OCI-LY1 (cell line): Measurements from ENCODE around the gene CWH43.

Experiments used
- H2AFZ ChIP-seq: fragments of 200-600 bp; sonication (generic), shearing (Covaris generic); 2 replicates; pipeline ENCODE4 v1.6.0; 2014; ENCODE audit warnings: antibody characterized with exemption, mild to moderate bottlenecking, low read length
- H3F3A ChIP-seq: fragments of 200-600 bp; sonication (generic), shearing (Covaris generic); 2 replicates; pipeline ENCODE4 v1.6.0; 2014; ENCODE audit warnings: mild to moderate bottlenecking, antibody characterized with exemption, low read length, moderate library complexity; ENCODE audit not compliant: insufficient read depth
- H3K27ac ChIP-seq: fragments of 200-600 bp; sonication (generic); 2 replicates; pipeline ENCODE4 v1.5.1; 2014; ENCODE audit warnings: low read length, mixed run types, mild to moderate bottlenecking, low read depth; ENCODE audit not compliant: poor library complexity, severe bottlenecking
- H3K27me3 ChIP-seq: fragments of 200-600 bp; sonication (generic); 2 replicates; pipeline ENCODE4 v1.6.0; 2014; ENCODE audit warnings: antibody characterized with exemption, mild to moderate bottlenecking, low read length, moderate library complexity; ENCODE audit not compliant: insufficient read depth
- H3K36me3 ChIP-seq: fragments of 200-600 bp; sonication (generic); 2 replicates; pipeline ENCODE4 v1.6.1; 2014; ENCODE audit warnings: mild to moderate bottlenecking, antibody characterized with exemption, low read length, moderate library complexity, mixed read lengths; ENCODE audit not compliant: insufficient read depth
- H3K4me1 ChIP-seq: fragments of 200-600 bp; sonication (generic); 2 replicates; pipeline ENCODE4 v1.5.1; 2014; ENCODE audit warnings: mild to moderate bottlenecking, low read length, moderate library complexity; ENCODE audit not compliant: insufficient read depth, severe bottlenecking
- H3K4me2 ChIP-seq: fragments of 200-600 bp; sonication (generic), shearing (Covaris generic); 2 replicates; pipeline ENCODE4 v1.6.1; 2014; ENCODE audit warnings: low read length
- H3K4me3 ChIP-seq: fragments of 200-600 bp; sonication (generic); 2 replicates; pipeline ENCODE4 v1.5.1; 2014; ENCODE audit warnings: low read length, low read depth, mild to moderate bottlenecking, mixed read lengths; ENCODE audit not compliant: poor library complexity, severe bottlenecking
- H3K79me2 ChIP-seq: fragments of 200-600 bp; shearing (Covaris generic); 2 replicates; pipeline ENCODE4 v1.6.1; 2016; ENCODE audit warnings: mixed run types, low read length, mixed read lengths; ENCODE audit not compliant: insufficient read depth
- H3K9ac ChIP-seq: fragments of 200-600 bp; sonication (generic), shearing (Covaris generic); 2 replicates; pipeline ENCODE4 v1.6.1; 2014; ENCODE audit warnings: mild to moderate bottlenecking, low read length, mixed read lengths
- H3K9me2 ChIP-seq: fragments of 200-600 bp; sonication (generic), shearing (Covaris generic); 2 replicates; pipeline ENCODE4 v1.6.1; 2014; ENCODE audit warnings: low read depth, mild to moderate bottlenecking, low read length, mixed read lengths
- H3K9me3 ChIP-seq: fragments of 200-600 bp; shearing (Covaris generic); 2 replicates; pipeline ENCODE4 v1.6.1; 2014; ENCODE audit warnings: low read length, mixed read lengths
- H4K20me1 ChIP-seq: fragments of 200-600 bp; sonication (generic), shearing (Covaris generic); 2 replicates; pipeline ENCODE4 v1.6.0; 2016; ENCODE audit warnings: mild to moderate bottlenecking, low read length; ENCODE audit not compliant: insufficient read depth
- EZH2 ChIP-seq: fragments of 200-600 bp; sonication (generic), shearing (Covaris generic); IDR thresholded peaks from 2 replicates; pipeline ENCODE4 v1.8.0; 2017; ENCODE audit warnings: borderline replicate concordance, mixed run types, mild to moderate bottlenecking, antibody characterized with exemption, low read length, moderate library complexity, mixed read lengths
- TF ChIP-seq, protein P1 (sequence below): fragments of 200-600 bp; sonication (generic), shearing (Covaris generic); IDR thresholded peaks from 2 replicates; pipeline ENCODE4 v1.5.1; 2017; ENCODE audit warnings: mild to moderate bottlenecking, antibody characterized with exemption, low read length, moderate library complexity, mixed read lengths

The CWH43 gene

GRCh38 chr4:49002931-49003330 lies 16.9 kb downstream of the CWH43 start:
- H2AFZ ChIP-seq: no peak overlapping the region
- H3K4me1 ChIP-seq: no peaks in the 10 kb centered on the region
- H4K20me1 ChIP-seq: no peaks in the 10 kb centered on the region
- H3K4me2 ChIP-seq: no peak overlapping the region
- no peaks in the 10 kb centered on the region for H3F3A ChIP-seq
- no peaks in the 10 kb centered on the region for H3K79me2 ChIP-seq
- H3K9me3 ChIP-seq: no peaks in the 10 kb centered on the region
- H3K27ac ChIP-seq: no peak overlapping the region
- no peaks in the 10 kb centered on the region for H3K27me3 ChIP-seq
- TF ChIP-seq, protein P1, sequence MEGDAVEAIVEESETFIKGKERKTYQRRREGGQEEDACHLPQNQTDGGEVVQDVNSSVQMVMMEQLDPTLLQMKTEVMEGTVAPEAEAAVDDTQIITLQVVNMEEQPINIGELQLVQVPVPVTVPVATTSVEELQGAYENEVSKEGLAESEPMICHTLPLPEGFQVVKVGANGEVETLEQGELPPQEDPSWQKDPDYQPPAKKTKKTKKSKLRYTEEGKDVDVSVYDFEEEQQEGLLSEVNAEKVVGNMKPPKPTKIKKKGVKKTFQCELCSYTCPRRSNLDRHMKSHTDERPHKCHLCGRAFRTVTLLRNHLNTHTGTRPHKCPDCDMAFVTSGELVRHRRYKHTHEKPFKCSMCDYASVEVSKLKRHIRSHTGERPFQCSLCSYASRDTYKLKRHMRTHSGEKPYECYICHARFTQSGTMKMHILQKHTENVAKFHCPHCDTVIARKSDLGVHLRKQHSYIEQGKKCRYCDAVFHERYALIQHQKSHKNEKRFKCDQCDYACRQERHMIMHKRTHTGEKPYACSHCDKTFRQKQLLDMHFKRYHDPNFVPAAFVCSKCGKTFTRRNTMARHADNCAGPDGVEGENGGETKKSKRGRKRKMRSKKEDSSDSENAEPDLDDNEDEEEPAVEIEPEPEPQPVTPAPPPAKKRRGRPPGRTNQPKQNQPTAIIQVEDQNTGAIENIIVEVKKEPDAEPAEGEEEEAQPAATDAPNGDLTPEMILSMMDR: no peak
- TF ChIP-seq EZH2: no peak
- no peak overlapping the region for H3K9ac ChIP-seq
- H3K36me3 ChIP-seq: no peaks in the 10 kb centered on the region
- no peak overlapping the region for H3K4me3 ChIP-seq
- no peaks in the 10 kb centered on the region; the same call in 1 of the 2 replicates for H3K9me2 ChIP-seq

DNA sequence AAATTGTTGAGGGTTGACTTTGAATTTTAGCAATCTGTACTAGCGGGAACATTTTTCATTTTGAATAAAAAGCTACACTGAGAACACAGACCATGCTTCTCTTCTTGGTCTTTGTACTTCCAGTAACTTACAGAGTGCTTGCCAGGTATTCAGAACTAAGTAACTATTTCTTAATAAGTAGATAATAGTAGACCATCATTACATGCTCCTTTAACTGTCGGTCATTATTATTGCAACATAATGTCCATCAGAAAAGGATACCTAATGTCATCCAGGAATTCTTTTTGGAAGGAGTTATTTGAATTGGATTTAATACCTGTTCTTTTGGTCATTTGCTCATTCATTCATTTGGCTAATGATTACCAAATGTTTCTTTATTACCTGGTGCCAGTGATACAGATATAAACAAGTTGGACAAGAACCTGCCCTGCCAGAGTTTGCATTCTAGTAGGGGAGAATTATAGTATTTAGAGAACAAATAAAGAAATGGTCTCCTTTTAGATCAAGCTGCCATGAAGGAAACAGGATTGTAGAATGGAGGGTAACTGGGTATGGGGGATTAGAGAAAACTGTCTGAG lies 32.7 kb downstream of the CWH43 start:
- no peaks in the 10 kb centered on the region for H3K9me3 ChIP-seq
- no peaks in the 10 kb centered on the region for H4K20me1 ChIP-seq
- H3K9me2 ChIP-seq: no peaks in the 10 kb centered on the region
- no peaks in the 10 kb centered on the region for H3F3A ChIP-seq
- no peak overlapping the region for H3K27ac ChIP-seq
- no peaks in the 10 kb centered on the region for H3K4me1 ChIP-seq
- no peak overlapping the region for H2AFZ ChIP-seq
- H3K79me2 ChIP-seq: no peaks in the 10 kb centered on the region
- no peak overlapping the region for H3K4me3 ChIP-seq
- no peak overlapping the region for H3K4me2 ChIP-seq
- no peaks in the 10 kb centered on the region for H3K36me3 ChIP-seq
- no peaks in the 10 kb centered on the region for H3K27me3 ChIP-seq
- H3K9ac ChIP-seq: no peak overlapping the region
- TF ChIP-seq, protein P1: no peak
- no peak for TF ChIP-seq EZH2

DNA sequence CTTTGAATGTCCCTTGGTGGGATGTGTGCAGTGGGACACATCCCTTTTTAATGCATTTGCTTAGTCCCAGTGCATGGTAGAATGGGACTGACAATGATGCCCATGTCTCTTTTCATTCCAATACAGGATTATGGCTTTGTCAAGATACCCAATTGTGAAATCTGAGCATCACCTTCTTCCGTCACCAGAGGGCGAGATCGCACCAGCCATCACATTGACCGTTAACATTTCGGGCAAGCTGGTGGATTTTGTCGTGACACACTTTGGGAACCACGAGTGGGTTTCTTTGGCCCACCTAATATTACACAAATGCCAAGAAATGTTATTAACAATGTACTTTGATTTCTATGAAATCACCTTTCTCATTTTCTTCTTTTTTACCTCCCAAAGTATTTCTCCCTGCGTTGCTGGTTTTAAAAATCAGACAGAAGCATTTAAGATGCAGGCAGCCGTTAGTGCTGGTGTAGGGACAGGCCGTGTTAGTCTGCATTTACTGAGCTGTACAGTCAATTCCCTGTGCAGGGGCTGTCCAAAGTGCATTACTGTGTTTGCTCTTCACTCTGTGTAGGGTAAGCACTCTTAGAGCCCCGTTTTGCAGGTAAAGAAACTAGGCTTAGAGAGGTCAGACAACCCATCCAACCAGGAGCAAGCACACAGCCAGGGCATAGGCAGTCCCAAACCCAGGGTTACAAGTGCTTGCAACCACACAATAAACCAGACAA lies 46.5 kb downstream of the CWH43 start:
- no peaks in the 10 kb centered on the region for H3K9me3 ChIP-seq
- H3K79me2 ChIP-seq: no peaks in the 10 kb centered on the region
- TF ChIP-seq, protein P1: peak; percentile 91
- TF ChIP-seq EZH2: no peak
- no peak overlapping the region for H3K4me3 ChIP-seq
- no peaks in the 10 kb centered on the region for H3K4me1 ChIP-seq
- H3K27me3 ChIP-seq: no peaks in the 10 kb centered on the region
- H3K36me3 ChIP-seq: no peaks in the 10 kb centered on the region
- no peak overlapping the region for H3K4me2 ChIP-seq
- H3F3A ChIP-seq: no peaks in the 10 kb centered on the region
- H3K9ac ChIP-seq: no peak overlapping the region
- H3K9me2 ChIP-seq: no peaks in the 10 kb centered on the region
- no peak overlapping the region for H2AFZ ChIP-seq
- H3K27ac ChIP-seq: no peak overlapping the region
- no peaks in the 10 kb centered on the region for H4K20me1 ChIP-seq
